ENCODE results near the gene PAPOLG. TPM values are rescaled to one million over a fixed set of nuclear protein-coding genes. Genes with fewer than 3 reads are reported as not detected.

PAPOLG gene
- total RNA-seq, 1 experiment from 2014 or later, result 14.4 TPM

DNA sequence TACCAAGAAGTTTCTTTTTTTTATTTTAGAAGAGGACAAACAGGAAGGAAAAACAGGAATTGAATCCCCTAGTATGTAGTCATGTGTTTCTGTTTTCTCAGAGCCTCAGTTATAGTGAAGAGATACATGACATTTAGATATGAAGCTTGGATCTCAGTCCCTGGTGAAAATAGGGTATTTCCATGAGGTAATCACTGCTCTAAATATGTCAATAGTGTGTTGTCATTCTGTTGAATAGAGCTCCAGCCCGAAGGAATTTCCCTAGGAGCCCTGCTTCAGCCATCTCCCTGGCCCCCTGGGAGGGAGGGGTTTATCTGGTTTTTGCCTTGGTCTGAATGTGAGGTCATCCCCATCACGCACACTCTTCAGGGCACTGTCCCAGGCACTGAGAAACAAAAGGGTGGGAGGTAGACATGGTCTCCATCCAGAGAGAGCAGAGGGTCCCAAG, 78.2 kb downstream of the PAPOLG start:
- Mint-ChIP-seq H3K4me1 (ENCODE audit: low read depth, unreplicated experiment) (no peaks in the 10 kb centered on the region), H3K9me3 (ENCODE audit: low read depth, unreplicated experiment) (no peaks in the 10 kb centered on the region), H3K27me3 (ENCODE audit: unreplicated experiment) (peaks cover 86% of the 10 kb centered on the region), H3K4me3 (ENCODE audit: low read depth, unreplicated experiment) (no peak overlapping the region), H3K27ac (ENCODE audit: unreplicated experiment) (no peak overlapping the region), H3K36me3 (ENCODE audit: insufficient read depth, unreplicated experiment) (peaks cover 5% of the 10 kb centered on the region)
- intact Hi-C loops (cut with micrococcal nuclease; ENCODE audit: unreplicated experiment), result no loop called here
- CTCF ChIA-PET, result no interaction called here
- BruUV-seq (replicated peaks), result no TSS peak
- TF ChIP-seq, protein P1, sequence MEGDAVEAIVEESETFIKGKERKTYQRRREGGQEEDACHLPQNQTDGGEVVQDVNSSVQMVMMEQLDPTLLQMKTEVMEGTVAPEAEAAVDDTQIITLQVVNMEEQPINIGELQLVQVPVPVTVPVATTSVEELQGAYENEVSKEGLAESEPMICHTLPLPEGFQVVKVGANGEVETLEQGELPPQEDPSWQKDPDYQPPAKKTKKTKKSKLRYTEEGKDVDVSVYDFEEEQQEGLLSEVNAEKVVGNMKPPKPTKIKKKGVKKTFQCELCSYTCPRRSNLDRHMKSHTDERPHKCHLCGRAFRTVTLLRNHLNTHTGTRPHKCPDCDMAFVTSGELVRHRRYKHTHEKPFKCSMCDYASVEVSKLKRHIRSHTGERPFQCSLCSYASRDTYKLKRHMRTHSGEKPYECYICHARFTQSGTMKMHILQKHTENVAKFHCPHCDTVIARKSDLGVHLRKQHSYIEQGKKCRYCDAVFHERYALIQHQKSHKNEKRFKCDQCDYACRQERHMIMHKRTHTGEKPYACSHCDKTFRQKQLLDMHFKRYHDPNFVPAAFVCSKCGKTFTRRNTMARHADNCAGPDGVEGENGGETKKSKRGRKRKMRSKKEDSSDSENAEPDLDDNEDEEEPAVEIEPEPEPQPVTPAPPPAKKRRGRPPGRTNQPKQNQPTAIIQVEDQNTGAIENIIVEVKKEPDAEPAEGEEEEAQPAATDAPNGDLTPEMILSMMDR (IDR thresholded peaks at IDR 0.05; ENCODE audit: unreplicated experiment), result no peak
- DNase-seq, result no peak

DNA sequence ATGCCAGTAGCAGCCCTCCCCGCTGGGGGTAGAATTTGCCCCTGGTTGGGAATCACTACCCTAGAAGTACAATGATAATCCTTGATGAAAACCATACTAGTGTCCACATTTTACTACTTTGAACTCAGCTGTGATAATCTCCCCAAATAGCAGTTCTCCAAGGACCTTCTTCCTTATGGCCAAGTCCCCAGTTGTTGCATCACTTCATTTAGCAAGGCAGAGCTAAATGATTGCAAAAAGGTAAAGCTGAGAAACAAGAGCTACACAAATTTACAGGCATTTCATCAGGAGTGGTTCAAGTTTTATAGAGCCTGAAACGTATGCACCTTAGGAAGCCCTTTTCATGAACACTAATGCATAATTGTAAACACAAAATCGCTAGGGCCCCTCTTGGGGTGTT, 80.4 kb downstream of the PAPOLG start:
- CTCF ChIA-PET, result no interaction called here
- BruUV-seq (replicated peaks), result no TSS peak
- Mint-ChIP-seq H3K36me3 (ENCODE audit: insufficient read depth, unreplicated experiment) (peaks cover 5% of the 10 kb centered on the region), H3K4me1 (ENCODE audit: low read depth, unreplicated experiment) (no peaks in the 10 kb centered on the region), H3K27ac (ENCODE audit: unreplicated experiment) (no peak overlapping the region), H3K27me3 (ENCODE audit: unreplicated experiment) (peaks cover 67% of the 10 kb centered on the region), H3K9me3 (ENCODE audit: low read depth, unreplicated experiment) (no peaks in the 10 kb centered on the region), H3K4me3 (ENCODE audit: low read depth, unreplicated experiment) (no peak overlapping the region)
- intact Hi-C loops (cut with micrococcal nuclease; ENCODE audit: unreplicated experiment), result no loop called here
- TF ChIP-seq, protein P1 (IDR thresholded peaks at IDR 0.05; ENCODE audit: unreplicated experiment), result no peak
- DNase-seq, result no peak

DNA sequence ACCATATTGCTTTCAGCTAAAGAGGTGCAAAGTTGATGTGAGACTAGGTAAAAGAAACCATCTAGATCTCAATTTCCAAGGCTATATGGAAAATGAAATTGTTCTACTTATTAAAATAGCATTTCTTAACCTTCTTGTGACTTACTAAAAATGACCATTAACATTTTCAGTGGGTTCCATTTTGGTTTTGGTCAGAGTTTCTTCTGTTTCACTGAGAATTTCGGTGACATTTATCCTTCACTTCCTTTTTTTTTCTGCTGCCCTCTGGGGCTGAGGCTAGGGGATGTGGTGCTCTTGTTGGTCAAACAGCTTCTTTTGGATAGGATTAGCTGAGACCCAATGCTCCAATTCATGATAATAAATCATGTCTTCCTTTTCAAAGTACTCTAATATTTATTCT, 81.1 kb downstream of the PAPOLG start:
- CTCF ChIA-PET, result interaction anchor here (0.7 kb wide), 1 partner anchor 93 kb away, joined by 3 read pairs; no protein-coding TSS in a partner anchor
- intact Hi-C loops (cut with micrococcal nuclease; ENCODE audit: unreplicated experiment), result no loop called here
- Mint-ChIP-seq H3K4me3 (ENCODE audit: low read depth, unreplicated experiment) (no peak overlapping the region), H3K27ac (ENCODE audit: unreplicated experiment) (no peak overlapping the region), H3K4me1 (ENCODE audit: low read depth, unreplicated experiment) (no peaks in the 10 kb centered on the region), H3K9me3 (ENCODE audit: low read depth, unreplicated experiment) (no peaks in the 10 kb centered on the region), H3K27me3 (ENCODE audit: unreplicated experiment) (peaks cover 65% of the 10 kb centered on the region), H3K36me3 (ENCODE audit: insufficient read depth, unreplicated experiment) (peaks cover 5% of the 10 kb centered on the region)
- TF ChIP-seq, protein P1 (IDR thresholded peaks at IDR 0.05; ENCODE audit: unreplicated experiment), result no peak
- BruUV-seq (replicated peaks), result no TSS peak
- DNase-seq, result no peak

DNA sequence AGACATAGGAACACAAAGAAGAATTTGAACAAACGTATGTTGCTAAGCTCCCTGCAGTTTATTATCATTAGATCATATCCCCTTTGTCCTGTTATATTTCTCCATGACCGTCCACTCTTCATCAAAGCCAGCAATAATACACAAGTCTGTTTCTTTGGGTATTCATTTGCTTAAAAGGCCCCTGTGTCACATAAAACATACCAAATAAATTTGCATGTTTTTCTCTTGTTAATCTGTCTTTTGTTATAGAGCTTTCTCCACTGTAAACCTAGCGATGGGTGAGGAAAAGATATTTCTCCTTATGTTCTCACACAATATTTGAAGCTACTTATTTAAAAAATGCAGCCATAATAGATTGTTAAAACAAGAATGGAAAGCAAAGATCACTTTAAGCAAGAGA, 82.4 kb downstream of the PAPOLG start:
- DNase-seq, result no peak
- no peak overlapping the region for H3K4me3 Mint-ChIP-seq (ENCODE audit: low read depth, unreplicated experiment)
- no peak overlapping the region for H3K27ac Mint-ChIP-seq (ENCODE audit: unreplicated experiment)
- H3K4me1 Mint-ChIP-seq (ENCODE audit: low read depth, unreplicated experiment), result no peaks in the 10 kb centered on the region
- peaks cover 5% of the 10 kb centered on the region for H3K36me3 Mint-ChIP-seq (ENCODE audit: insufficient read depth, unreplicated experiment)
- TF ChIP-seq, protein P1 (IDR thresholded peaks at IDR 0.05; ENCODE audit: unreplicated experiment), result no peak
- H3K9me3 Mint-ChIP-seq (ENCODE audit: low read depth, unreplicated experiment), result no peaks in the 10 kb centered on the region
- H3K27me3 Mint-ChIP-seq (ENCODE audit: unreplicated experiment), result peaks cover 51% of the 10 kb centered on the region
- intact Hi-C loops (cut with micrococcal nuclease; ENCODE audit: unreplicated experiment), result no loop called here
- CTCF ChIA-PET, result interaction anchor here (0.7 kb wide), 1 partner anchor 21 kb away, joined by 3 read pairs; no protein-coding TSS in a partner anchor
- BruUV-seq (replicated peaks), result no TSS peak

All from Calu3 (cell line).